Measurements from ENCODE around the gene HPN.

HPN gene

GRCh38 chr19:35090506-35091214 is 49.1 kb downstream of the HPN start:
- peak; percentile 58 for DNase-seq (ENCODE audit: low read depth, low spot score)
- TF ChIP-seq CTCF (IDR thresholded peaks at IDR 0.05; ENCODE audit: low read depth, low read length) = peak; percentile 66
- in situ Hi-C loops (cut with HindIII; ENCODE audit: low sequenced_read_pairs) = no loop called here
- no peak overlapping the region for H3K4me3 ChIP-seq (ENCODE audit: low read depth, low read length)

GRCh38 chr19:35093430-35093829 is 51.9 kb downstream of the HPN start:
- TF ChIP-seq CTCF (IDR thresholded peaks at IDR 0.05; ENCODE audit: low read depth, low read length) = no peak
- H3K4me3 ChIP-seq (ENCODE audit: low read depth, low read length) = no peak overlapping the region
- in situ Hi-C loops (cut with HindIII; ENCODE audit: low sequenced_read_pairs) = no loop called here
- no peak for DNase-seq (ENCODE audit: low read depth, low spot score)

GRCh38 chr19:35093941-35094647 is 52.6 kb downstream of the HPN start:
- H3K4me3 ChIP-seq (ENCODE audit: low read depth, low read length) = no peak overlapping the region
- no peak for DNase-seq (ENCODE audit: low read depth, low spot score)
- TF ChIP-seq CTCF (IDR thresholded peaks at IDR 0.05; ENCODE audit: low read depth, low read length) = no peak
- in situ Hi-C loops (cut with HindIII; ENCODE audit: low sequenced_read_pairs) = no loop called here

GRCh38 chr19:35094656-35095055 is 53.1 kb downstream of the HPN start:
- no peak overlapping the region for H3K4me3 ChIP-seq (ENCODE audit: low read depth, low read length)
- no peak for DNase-seq (ENCODE audit: low read depth, low spot score)
- in situ Hi-C loops (cut with HindIII; ENCODE audit: low sequenced_read_pairs) = no loop called here
- no peak for TF ChIP-seq CTCF (IDR thresholded peaks at IDR 0.05; ENCODE audit: low read depth, low read length)

GRCh38 chr19:35095667-35096368 is 54.3 kb downstream of the HPN start:
- in situ Hi-C loops (cut with HindIII; ENCODE audit: low sequenced_read_pairs) = no loop called here
- no peak for DNase-seq (ENCODE audit: low read depth, low spot score)
- no peak overlapping the region for H3K4me3 ChIP-seq (ENCODE audit: low read depth, low read length)
- TF ChIP-seq CTCF (IDR thresholded peaks at IDR 0.05; ENCODE audit: low read depth, low read length) = no peak

GRCh38 chr19:35098413-35099049 is 57.0 kb downstream of the HPN start:
- no peak for DNase-seq (ENCODE audit: low read depth, low spot score)
- no peak overlapping the region for H3K4me3 ChIP-seq (ENCODE audit: low read depth, low read length)
- no peak for TF ChIP-seq CTCF (IDR thresholded peaks at IDR 0.05; ENCODE audit: low read depth, low read length)
- in situ Hi-C loops (cut with HindIII; ENCODE audit: low sequenced_read_pairs) = no loop called here
